ENCODE measurements around the gene RGS7. TPM values are rescaled to one million over a fixed set of nuclear protein-coding genes. Genes with fewer than 3 reads are reported as not detected.
"Not testable (repeated sequence)": the region's sequence is repeated elsewhere in the genome, so short reads cannot be mapped to it uniquely, and the experiment has no call there.

Gene RGS7
- total RNA-seq, 1 experiment from 2014 or later: 4.5 TPM

DNA sequence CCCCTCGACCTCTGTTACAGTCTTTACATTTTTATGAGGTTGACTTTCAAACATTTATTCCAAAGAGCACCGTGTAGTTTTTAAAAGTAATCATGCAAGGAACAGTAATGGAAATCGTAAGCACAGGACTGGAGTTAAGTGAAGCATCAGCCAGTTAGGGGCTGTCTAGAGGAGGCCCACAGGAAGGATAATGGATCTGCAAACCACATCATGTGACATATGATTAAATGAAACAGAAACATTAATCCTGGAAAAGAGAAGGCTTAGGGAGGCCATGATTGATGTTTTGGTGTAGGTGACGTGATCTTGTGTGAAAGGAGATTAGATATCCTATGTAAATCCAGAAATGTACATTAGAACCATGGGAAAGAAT is 25.0 kb downstream of the RGS7 start:
- DNase-seq (ENCODE audit: low read depth): no peak

DNA sequence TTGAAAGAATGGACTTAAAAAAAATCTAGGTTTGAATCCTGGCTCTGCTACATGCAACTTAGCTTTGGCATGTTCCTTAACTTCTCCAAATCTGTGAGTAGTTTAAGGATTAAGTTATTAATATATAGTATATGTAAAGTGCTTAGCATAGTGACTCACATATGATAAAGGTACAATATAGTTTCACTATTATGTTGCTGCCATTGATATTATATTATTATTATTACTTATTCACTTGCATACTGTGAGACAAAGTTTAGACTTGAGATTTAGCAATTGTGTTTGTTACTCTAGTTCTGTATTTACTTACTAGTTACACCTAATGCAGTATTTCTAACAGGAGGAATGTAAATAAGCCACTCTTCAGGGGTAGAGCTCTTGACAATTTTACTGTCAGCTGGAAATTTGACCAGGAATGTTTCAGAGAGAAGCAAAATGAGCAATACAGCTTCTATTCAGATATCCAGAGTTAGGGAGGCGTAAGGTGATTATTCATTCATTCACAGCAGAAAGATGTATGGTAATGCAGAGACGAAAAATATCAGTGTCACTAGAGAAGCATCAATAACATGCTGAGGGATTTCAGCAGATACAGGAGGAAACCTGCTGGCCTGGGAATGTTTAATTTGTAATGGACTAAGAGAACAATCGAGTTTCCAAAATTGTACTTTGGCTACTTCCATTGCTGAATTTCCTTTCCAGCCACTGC is 25.5 kb downstream of the RGS7 start:
- no peak for DNase-seq (ENCODE audit: low read depth)

DNA sequence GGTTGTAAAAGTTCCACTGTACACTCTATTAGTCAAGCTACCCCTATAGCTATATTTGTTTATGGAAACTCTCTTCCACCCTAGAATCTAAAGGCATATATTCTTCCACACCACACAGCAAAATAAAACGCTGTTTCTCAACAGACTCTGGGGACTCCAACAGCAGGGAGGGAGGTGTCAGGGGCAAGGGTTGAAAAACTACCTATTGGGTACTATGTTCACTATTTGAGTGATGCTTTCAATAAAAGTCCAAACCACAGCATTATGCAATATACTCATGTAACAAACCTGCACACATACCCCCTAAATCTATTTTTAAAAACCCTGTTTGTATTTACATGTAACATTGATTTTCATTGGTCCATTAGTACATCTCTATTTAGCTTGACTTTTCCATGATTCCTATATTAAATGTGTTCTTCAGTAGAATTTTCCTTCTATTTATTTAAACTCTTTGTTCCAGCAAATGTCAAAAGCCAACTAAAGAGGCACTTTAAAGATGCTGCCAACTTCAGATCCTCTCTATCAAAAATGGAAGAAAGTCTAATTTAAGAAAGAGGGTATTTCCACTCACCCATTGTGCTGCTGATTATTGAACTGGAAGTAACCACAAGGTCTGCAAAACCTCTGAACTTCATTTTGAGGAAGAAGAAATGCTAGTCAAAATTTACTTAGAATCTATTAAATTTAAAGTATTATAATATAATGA is 26.2 kb downstream of the RGS7 start:
- no peak for DNase-seq (ENCODE audit: low read depth)

DNA sequence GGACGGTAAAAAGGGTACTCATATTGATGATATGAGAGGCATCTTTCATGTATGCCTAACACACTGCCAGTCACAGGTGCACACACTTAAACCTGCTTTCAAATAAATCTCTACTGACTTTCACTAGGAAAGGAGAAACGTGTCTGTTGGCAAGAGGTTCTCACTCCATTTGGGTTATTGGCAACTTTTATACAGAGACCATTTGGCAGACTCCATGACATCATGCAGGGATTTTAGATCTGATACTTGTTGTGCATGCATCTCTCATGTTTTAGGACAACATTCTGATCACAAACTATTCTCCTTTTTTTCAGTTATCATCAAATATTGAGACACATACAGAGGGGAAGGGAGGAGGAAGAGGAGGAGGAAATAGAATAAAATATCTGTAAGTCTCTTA is 31.5 kb downstream of the RGS7 start:
- DNase-seq (ENCODE audit: low read depth): no peak

DNA sequence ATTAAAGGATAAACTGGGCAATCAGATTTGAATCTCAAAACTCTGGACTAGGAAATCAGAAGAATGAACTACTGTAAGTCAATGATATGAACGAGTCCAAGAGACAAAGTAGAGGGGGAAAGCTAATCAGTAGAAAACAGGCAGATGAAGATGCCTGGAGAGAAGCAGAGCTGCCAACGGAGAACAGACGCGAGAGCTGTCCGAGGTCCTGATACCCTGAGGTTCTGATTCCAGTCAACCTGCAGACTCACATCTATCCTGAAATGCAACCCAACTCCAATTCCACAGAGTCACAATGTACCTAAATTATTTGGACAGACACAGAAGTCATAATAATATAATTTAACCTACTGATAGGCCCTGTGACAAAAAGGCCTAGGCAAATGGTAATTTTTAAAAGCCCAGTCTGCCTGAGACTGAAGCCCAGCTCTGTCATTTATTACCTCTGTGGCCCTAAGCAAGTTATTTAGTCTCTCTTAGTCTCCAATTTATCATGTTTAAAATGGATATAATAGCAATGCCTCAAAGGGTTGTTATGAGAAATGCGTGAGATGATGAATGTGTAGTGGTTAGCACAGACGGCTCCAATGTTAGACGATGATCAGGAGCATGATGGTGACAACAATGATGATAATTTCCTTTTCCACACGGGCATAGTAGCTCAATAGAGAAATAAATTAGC is 33.4 kb downstream of the RGS7 start:
- DNase-seq (ENCODE audit: low read depth): peak; percentile 35

DNA sequence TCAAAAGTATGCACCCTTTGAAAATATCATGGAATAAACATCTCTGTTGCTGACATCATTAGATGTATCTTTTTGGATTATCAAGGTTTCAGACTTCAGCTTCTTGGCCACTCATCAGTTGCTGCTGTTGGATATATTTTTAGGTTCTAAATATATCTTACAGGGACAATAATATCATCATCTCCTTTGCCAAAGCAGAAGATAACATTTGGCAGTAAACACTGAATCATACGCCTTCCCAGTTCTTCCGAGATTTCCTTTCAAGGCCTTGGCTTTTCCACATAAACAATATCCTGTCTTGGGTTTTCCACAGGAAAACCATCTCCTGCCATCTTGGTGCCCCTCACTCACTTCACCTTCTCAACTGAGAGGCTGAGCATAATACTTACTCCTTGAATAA is 39.3 kb downstream of the RGS7 start:
- DNase-seq (ENCODE audit: low read depth): no peak

DNA sequence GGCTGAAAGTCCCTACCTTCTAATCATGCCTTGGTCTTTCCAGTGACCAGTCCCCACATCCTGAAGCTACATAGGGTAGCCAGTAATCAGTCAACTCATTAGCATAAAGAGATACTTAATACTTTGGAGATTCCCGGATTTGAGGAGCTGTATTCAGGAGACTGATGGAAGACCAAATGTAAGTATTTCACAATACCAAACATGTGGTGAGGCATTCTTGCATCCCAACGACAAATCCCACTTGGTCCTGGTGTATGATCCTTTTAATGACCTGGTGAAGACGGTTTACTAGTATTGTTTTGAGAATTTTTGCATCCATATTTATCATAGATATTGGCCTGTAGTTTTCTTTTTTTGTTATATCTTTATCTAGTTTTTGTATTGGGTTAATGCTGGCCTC is 40.6 kb downstream of the RGS7 start:
- no peak for DNase-seq (ENCODE audit: low read depth)

DNA sequence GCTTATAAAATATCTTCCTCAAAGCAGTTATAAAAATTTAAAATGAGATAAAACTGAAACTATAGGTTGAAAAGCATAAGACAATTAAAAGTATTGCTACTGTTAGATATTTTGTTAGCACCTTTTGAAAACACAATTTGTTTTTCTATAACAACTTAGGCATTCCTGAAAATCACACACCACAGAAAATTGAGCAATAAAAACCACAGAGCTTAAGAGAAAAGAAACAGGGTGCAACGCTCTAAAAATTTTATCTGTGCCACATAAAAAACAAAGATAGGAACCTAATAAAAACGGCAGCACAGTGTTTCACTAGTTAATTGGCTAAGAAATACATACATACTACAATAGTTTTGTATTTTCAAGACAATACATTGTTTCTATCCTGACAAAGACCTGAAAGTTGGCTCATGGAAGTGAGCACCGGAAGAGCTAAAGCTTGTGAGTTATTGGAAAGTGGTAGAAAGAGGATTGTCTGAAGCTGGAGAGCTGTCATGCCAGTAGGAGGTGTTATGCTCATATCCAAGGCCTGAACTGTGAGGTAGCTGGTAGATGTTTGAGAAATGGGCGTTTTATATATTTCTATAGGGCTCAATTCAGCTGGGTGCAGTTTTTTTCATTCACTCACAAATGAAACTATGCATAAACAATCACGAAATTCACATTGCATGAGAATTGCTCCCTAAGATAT is 45.8 kb downstream of the RGS7 start:
- peak; percentile 53 for DNase-seq (ENCODE audit: low read depth)

DNA sequence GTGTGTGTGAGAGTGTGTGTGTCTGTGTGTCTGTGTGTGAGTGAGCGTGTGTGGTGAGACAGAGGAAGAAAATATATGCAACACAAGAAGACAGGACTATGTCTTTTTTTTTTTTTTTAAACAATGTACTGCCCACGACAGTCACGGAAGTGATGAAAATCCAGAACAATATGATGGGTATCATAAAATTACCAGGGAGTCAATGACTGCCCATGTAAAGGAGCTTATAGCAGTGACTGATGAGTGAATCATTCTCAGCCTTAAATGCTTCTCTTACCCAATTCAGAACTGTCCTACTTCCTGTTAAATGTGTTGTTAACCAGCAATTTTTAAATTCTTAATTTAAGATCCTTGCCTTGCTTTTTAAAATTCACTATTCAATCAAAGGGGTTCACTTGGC is 46.6 kb downstream of the RGS7 start:
- DNase-seq (ENCODE audit: low read depth): peak; percentile 74

DNA sequence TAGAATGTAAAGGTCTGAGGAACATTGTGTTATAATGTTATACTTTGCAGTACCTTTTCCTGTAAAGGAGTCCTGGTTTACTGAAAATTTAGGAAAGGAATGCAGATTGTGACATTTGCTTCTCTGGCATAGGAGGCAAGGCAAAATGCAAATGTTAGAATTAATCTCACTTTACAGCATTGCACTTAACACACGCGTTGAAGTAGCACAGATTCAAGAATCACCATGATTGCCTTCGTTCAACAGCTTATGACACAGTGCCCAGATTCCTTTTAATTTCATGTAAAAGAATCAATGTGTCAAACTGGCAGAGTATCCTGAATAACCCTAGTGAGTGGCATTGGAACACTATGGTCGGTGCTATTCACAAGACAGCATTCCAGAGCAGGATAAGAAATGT is 47.4 kb downstream of the RGS7 start:
- no peak for DNase-seq (ENCODE audit: low read depth)

DNA sequence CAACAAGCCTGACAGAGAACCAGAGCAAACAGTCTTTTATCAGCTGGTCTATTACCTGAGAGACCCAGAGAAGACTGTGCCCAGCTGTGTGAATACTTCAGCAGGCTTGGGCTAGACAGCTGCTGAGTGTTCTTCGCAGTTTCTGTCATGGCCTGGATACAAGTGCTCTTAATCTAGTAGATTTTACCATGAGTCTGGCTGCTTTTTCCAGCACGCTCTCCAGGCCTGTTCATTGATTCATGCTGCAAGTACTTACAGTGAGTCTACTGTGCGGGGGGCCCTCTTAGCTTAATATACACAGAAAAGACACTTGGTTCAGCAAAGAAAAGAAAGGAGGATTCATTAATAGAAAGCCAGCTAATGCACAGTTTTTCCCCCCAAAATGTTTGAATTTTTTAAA is 48.5 kb downstream of the RGS7 start:
- DNase-seq (ENCODE audit: low read depth): no peak

DNA sequence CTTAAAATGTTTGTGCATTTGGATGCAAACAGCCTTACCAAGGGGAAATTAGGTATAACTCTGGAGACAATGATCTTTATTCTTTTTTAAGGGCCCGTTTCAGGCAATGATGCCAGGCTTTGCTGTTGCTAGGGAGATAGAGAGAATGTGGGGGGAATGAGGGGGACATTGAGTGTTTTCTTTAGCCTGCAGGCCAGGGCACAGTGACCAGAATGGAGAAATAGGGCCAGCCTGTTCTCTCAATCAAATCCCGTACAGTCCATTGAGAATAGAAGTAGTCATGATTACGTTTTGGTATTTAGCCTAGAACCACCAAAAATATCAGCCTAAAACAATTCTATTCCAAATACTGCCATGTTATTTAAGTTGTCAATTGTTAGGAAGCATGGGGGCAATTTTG is 49.0 kb downstream of the RGS7 start:
- no peak for DNase-seq (ENCODE audit: low read depth)

DNA sequence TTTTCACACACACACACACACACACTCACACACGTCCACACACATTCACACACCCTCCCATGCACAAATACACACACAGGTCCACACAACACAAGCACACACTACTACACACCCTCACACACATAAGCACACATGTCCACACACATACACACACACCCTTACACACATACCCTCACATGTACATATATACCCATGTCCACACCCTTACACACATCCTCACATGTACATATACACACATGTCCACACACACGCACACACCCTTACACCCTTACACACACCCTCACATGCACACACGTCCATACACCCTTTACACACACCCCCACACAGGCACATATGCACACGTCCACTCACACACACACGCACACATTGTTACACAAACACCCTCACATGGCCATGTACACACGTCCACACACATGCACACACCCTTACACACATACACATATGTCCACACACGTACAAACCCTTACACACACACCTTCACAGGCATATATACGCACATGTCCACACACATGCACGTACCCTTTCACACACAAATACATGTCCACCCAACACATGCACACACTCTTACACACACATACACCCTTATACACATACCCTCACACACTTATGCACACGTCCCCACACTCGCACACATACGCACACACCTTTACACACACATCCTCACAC is 50.7 kb downstream of the RGS7 start:
- DNase-seq (ENCODE audit: low read depth): no peak

DNA sequence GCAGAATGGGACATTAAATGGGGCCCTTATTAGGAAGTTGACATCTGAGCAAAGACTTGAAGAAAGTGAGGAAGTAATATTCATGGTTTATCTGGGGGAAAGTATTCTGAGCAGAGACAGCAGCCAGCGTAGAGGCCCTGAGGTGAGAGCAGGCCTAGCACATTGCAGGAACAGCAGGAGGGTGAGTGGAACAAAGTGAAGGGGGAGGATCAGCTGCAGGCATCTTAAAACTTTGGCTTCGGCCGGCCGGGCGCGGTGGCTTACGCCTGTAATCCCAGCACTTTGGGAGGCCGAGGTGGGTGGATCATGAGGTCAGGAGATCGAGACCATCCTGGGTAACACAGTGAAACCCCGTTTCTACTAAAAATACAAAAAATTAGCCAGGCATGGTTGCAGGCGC is 55.0 kb downstream of the RGS7 start:
- not testable (repeated sequence) for DNase-seq (ENCODE audit: low read depth)

DNA sequence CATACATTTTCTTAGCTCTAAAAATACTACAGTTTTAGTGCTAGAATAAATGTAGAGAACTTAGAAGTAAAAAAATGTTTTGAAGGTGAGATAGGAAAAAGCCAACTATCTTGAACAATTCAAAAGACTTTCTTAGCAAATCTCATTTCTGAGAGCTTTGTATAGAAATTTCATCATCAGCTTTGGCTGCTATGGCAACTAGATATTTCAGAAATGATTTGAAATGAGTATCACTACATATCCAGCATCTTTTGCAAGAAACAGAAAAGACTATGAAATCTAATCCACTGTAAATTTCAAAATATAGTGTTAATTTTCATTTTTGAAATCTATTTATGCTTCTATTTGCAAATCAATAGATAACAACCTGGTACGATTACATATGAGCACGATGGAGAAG is 57.7 kb downstream of the RGS7 start:
- DNase-seq (ENCODE audit: low read depth): no peak

DNA sequence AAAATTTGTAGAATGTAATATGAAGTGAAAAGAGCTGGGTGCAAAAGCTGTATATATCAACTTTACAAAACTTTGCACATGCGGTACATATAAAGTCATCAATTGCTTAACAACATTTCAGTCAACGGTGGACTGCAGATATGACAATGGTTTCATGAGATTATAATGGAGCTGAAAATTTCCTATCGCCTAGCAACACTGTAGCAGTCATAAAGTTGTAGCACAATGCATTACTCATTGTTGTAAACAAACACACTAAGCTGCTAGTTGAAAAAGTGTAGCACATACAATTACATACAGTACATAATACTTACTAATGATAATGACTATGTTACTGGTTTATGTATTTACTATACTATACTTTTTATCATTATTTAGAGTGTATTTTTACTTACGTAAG is 64.0 kb downstream of the RGS7 start:
- DNase-seq (ENCODE audit: low read depth): peak; percentile 44

DNA sequence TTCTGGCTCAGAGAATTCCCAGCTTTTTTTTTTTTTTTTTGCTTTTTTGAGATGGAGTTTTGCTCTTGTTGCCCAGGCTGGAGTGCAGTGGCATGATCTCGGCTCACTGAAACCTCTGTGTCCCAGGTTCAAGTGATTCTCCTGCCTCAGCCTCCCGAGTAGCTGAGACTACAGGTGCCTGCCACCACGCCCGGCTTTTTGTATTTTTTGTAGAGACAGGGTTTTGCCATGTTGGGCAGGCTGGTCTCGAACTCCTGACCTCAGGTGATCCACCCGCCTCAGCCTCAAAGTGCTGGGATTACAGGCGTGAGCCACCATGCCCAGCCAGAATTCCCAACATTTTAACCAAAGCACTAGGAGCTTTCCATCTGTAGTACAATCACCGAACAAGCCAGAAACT is 65.5 kb downstream of the RGS7 start:
- not testable (repeated sequence) for DNase-seq (ENCODE audit: low read depth)

DNA sequence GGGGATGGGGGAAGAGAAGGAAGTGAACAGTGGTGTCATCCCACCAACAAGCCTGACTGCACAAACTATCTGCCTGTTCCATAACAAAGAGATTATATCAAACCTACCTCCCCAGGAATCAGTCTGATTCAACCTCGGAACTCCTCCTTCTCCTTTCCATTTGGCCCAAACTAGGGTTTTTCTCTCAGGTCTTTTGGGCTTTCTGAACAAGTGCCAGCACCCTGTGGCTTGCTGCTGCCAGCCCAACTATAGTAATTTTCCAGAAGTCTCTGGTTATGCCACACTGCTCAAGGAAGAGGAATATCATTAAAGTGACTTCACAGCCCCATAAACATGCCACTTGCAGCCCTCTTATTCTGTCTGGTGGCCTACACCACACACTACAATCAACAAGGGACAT is 70.5 kb downstream of the RGS7 start:
- peak; percentile 52 for DNase-seq (ENCODE audit: low read depth)

DNA sequence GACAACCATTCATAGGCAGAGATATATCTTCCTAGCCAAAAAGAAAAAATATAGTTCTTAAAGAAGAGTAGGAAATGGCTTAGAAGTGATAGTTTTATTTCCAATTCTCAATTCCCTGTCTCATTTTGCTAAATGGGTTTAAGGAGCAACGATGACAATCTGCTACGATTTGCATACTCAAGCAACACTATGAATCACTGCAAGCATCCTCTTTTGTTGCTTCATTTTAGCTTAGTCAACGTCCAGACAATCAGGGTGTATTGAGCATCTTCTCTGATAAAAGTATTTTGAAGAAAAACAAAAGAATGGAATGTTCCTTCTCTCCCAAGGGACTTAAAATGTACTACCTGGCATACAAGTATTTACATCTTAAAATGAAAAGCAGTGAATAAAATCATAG is 80.6 kb downstream of the RGS7 start:
- peak; percentile 38 for DNase-seq (ENCODE audit: low read depth)

DNA sequence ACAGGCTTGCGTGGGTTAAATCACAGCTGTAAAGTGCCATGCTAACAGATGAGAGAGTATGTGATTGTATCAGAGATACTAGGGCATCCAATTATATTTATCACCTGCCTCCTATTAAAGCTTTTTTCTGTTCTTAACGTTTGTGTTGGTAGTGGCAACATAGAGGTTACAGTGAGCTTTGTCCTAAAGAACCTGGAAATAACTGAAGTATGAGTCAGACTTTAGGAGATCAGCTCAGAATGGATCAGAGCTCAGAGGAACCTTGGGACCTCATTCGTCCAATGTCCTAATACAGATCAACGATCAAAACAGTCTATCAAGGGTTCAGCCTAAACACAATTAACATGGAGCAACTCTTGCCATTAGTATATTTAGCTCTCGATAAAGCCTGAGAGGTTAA is 81.0 kb downstream of the RGS7 start:
- DNase-seq (ENCODE audit: low read depth): peak; percentile 65

DNA sequence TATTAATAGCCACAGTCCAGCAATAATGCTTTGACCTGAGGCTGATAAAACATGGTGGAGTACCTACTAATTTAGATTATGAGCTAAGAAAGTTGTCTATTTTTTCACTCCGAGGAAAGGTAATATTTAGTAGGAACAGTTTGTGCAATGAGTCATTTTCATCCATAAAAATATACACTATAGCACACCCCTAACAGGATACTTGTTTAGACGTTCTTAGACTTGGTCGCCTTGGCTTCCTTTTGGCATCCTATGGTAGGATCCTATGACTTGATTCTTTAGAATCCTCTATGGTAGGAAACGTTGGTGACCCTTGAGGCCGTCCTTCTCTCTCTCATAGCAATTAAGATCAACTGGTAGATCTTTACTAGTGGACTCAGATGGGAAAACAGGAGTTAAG is 81.8 kb downstream of the RGS7 start:
- no peak for DNase-seq (ENCODE audit: low read depth)

DNA sequence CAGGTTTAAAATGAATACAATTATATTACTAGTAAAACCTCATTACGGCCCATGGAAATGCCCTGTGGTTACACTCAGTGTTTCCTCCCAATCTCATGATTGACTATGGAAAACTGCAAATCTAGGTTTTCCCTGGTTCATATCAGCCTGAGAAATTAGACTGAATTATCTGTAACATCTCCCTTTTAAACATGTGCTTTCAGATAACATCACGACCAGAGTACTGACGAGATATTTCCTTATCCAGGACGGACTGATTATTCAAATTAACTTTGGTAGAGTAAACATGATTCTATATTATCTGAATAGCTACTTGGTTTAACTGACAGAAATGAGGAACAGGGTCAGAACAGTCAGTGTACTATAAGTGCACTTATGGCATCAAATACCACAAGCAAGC is 82.3 kb downstream of the RGS7 start:
- DNase-seq (ENCODE audit: low read depth): no peak
